Transverse colon (tissue), 4 donors: ENCODE results near the gene CARHSP1.

Experiments
- CTCF ChIP-seq, 5 experiments: fragments of 200-600 bp in 3 of 5; fragments of 450-650 bp in 2 of 5; sonication (generic) in 3 of 5; IDR thresholded peaks; 1 replicate in 2 of 5; 2 replicates in 3 of 5; pipeline ENCODE4 v1.5.1; 2016 to 2017; ENCODE audit warnings: antibody characterized with exemption in 5 of 5, inconsistent platforms in 3 of 5, mild to moderate bottlenecking in 2 of 5, moderate library complexity in 1 of 5
- EP300 ChIP-seq: sonication (generic); formaldehyde crosslinking; IDR thresholded peaks from one replicate; pipeline ENCODE4 v1.6.1; 2017; ENCODE audit warnings: antibody characterized with exemption, low read depth
- POLR2A ChIP-seq: fragments of 450-650 bp; IDR thresholded peaks from one replicate; pipeline ENCODE4 v1.6.1; 2016; ENCODE audit warnings: antibody characterized with exemption, mild to moderate bottlenecking, moderate library complexity
- POLR2AphosphoS5 ChIP-seq, 3 donors: sonication (generic); formaldehyde crosslinking; IDR thresholded peaks; one replicate each; pipeline ENCODE4 v1.6.1; 2016; ENCODE audit warnings: antibody characterized with exemption in 3 of 3

DNA sequence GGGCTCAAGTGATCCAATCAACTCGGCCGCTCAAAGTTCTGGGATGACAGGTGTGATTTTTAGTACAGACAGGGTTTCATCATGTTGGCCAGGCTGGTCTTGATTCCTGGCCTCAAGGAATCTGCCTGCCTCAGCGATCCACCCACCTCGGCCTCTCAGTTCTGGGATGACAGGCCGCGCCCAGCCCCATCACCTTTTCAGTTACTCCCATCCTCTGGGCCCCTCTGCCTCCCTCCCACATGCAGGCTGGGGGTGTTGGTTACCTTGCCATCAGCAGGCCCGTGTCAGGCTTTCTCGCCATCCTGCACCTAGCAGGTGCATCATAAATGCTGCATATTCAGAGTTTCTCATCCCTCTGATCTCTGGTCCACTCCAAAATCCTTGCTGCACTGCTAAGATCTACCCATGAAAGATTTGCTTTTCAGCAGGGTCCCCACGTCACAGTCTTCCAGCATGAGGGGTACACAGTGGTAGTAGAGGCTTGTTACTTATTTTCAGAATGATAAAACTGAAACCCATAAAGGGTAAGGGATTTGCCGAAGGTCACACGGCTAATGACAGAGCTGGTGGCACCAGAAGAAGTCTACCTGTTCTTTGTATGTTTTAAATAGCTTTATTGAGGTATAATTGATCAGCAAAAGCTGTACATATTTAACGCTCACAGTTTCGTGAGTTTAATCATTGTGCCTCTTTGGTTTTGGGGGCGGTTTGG lies 54.6 kb downstream of the CARHSP1 start:
- TF ChIP-seq CTCF (IDR thresholded peaks at IDR 0.05) (no peak), POLR2A (no peak), POLR2AphosphoS5 (IDR thresholded peaks at IDR 0.05) (no peak), EP300 (no peak)
